ENCODE data around the gene CCNT1. TPM values are rescaled to one million over a fixed set of nuclear protein-coding genes. Genes with fewer than 3 reads are reported as not detected.
A peak's percentile ranks its signal among the peaks of the same experiment; 100 is the strongest.
"Not testable (repeated sequence)": the region's sequence is repeated elsewhere in the genome, so short reads cannot be mapped to it uniquely, and the experiment has no call there.

The CCNT1 gene
- total RNA-seq, 1 donor from 2014 or later = 17.0 TPM

- ATAC-seq (no peak), DNase-seq (ENCODE audit: missing footprints) (no peak)
- intact Hi-C loops (cut with DNase I) = no loop called here
Measured at GRCh38 chr12:48695859-48696258, 20.6 kb downstream of the CCNT1 start.

- no peak for ATAC-seq
- intact Hi-C loops (cut with DNase I) = no loop called here
- no peak for DNase-seq (ENCODE audit: missing footprints)
Measured at GRCh38 chr12:48694038-48694437, 22.5 kb downstream of the CCNT1 start.

- ATAC-seq (no peak), DNase-seq (ENCODE audit: missing footprints) (no peak)
- intact Hi-C loops (cut with DNase I) = no loop called here
Measured at GRCh38 chr12:48693572-48693971, 22.9 kb downstream of the CCNT1 start.

- intact Hi-C loops (cut with DNase I) = no loop called here
- DNase-seq (ENCODE audit: missing footprints) (no peak), ATAC-seq (no peak)
Measured at GRCh38 chr12:48691826-48692487, 24.6 kb downstream of the CCNT1 start.

GRCh38 chr12:48690990-48691389, 25.5 kb downstream of the CCNT1 start:
- DNase-seq (ENCODE audit: missing footprints) (no peak), ATAC-seq (peak; percentile 18)
- intact Hi-C loops (cut with DNase I) = no loop called here

- intact Hi-C loops (cut with DNase I) = no loop called here
- ATAC-seq (no peak), DNase-seq (ENCODE audit: missing footprints) (no peak)
Measured at GRCh38 chr12:48690436-48690835, 26.1 kb downstream of the CCNT1 start.

GRCh38 chr12:48688836-48689235, 27.7 kb downstream of the CCNT1 start:
- no peak for DNase-seq (ENCODE audit: missing footprints)
- intact Hi-C loops (cut with DNase I) = no loop called here
- ATAC-seq = no peak

GRCh38 chr12:48687592-48687991, 28.9 kb downstream of the CCNT1 start:
- intact Hi-C loops (cut with DNase I) = no loop called here
- ATAC-seq (no peak), DNase-seq (ENCODE audit: missing footprints) (no peak)

GRCh38 chr12:48686615-48687334, 29.7 kb downstream of the CCNT1 start:
- ATAC-seq (no peak), DNase-seq (ENCODE audit: missing footprints) (no peak)
- intact Hi-C loops (cut with DNase I) = no loop called here

- intact Hi-C loops (cut with DNase I) = no loop called here
- DNase-seq (ENCODE audit: missing footprints) (no peak), ATAC-seq (no peak)
Measured at GRCh38 chr12:48686037-48686595, 30.4 kb downstream of the CCNT1 start.

- intact Hi-C loops (cut with DNase I) = loop anchor here (2.0 kb wide), 1 partner anchor 33 kb away; the partner anchor contains the start of gene CCNT1
- no peak for ATAC-seq
Measured at GRCh38 chr12:48683534-48683933, 33.0 kb downstream of the CCNT1 start.

GRCh38 chr12:48682927-48683326, 33.6 kb downstream of the CCNT1 start:
- ATAC-seq (no peak), DNase-seq (ENCODE audit: missing footprints) (no peak)
- intact Hi-C loops (cut with DNase I) = loop anchor here (2.0 kb wide), 1 partner anchor 34 kb away; the partner anchor contains the start of gene CCNT1

More at GRCh38 chr12:48683534-48683933, 33.0 kb downstream of the CCNT1 start:
- DNase-seq (ENCODE audit: missing footprints) = no peak

GRCh38 chr12:48682533-48682905, 34.0 kb downstream of the CCNT1 start:
- intact Hi-C loops (cut with DNase I) = loop anchor here (2.0 kb wide), 1 partner anchor 34 kb away; the partner anchor contains the start of gene CCNT1
- not testable (repeated sequence) for ATAC-seq; DNase-seq (ENCODE audit: missing footprints)

- intact Hi-C loops (cut with DNase I) = loop anchor here (2.0 kb wide), 1 partner anchor 35 kb away; the partner anchor contains the start of gene CCNT1
- ATAC-seq = peak; percentile 99
- peak; percentile 99 for DNase-seq (ENCODE audit: missing footprints)
Measured at GRCh38 chr12:48681710-48682532, 34.6 kb downstream of the CCNT1 start, which contains the start of gene KANSL2. TSS of gene KANSL2 (minus strand) at chr12:48682238. CDS start at chr12:48681632, 606 bp downstream.

GRCh38 chr12:48681399-48681709, 35.2 kb downstream of the CCNT1 start:
- DNase-seq (ENCODE audit: missing footprints) = no peak
- intact Hi-C loops (cut with DNase I) = no loop called here
- ATAC-seq = no peak

- intact Hi-C loops (cut with DNase I) = no loop called here
- ATAC-seq = no peak
- DNase-seq (ENCODE audit: missing footprints) = no peak
Measured at GRCh38 chr12:48680861-48681260, 35.6 kb downstream of the CCNT1 start.

GRCh38 chr12:48678551-48679185, 37.8 kb downstream of the CCNT1 start:
- intact Hi-C loops (cut with DNase I) = no loop called here
- no peak for DNase-seq (ENCODE audit: missing footprints)
- no peak for ATAC-seq

- ATAC-seq = no peak
- DNase-seq (ENCODE audit: missing footprints) = no peak
Measured at GRCh38 chr12:48671231-48671856, 45.2 kb downstream of the CCNT1 start.

More at GRCh38 chr12:48671231-48671856, 45.2 kb downstream of the CCNT1 start:
- intact Hi-C loops (cut with DNase I) = no loop called here
